HG03039 (cell line): ENCODE data around the gene RARG.
"Not testable (repeated sequence)": the region's sequence is repeated elsewhere in the genome, so short reads cannot be mapped to it uniquely, and the experiment has no call there.

Experiments
- ATAC-seq: cut with Tn5 transposase; IDR thresholded peaks from one replicate; pipeline ENCODE4 v1.9.1; 2021; ENCODE audit warnings: mild to moderate bottlenecking, moderate library complexity; ENCODE audit not compliant: unreplicated experiment

The RARG gene

DNA sequence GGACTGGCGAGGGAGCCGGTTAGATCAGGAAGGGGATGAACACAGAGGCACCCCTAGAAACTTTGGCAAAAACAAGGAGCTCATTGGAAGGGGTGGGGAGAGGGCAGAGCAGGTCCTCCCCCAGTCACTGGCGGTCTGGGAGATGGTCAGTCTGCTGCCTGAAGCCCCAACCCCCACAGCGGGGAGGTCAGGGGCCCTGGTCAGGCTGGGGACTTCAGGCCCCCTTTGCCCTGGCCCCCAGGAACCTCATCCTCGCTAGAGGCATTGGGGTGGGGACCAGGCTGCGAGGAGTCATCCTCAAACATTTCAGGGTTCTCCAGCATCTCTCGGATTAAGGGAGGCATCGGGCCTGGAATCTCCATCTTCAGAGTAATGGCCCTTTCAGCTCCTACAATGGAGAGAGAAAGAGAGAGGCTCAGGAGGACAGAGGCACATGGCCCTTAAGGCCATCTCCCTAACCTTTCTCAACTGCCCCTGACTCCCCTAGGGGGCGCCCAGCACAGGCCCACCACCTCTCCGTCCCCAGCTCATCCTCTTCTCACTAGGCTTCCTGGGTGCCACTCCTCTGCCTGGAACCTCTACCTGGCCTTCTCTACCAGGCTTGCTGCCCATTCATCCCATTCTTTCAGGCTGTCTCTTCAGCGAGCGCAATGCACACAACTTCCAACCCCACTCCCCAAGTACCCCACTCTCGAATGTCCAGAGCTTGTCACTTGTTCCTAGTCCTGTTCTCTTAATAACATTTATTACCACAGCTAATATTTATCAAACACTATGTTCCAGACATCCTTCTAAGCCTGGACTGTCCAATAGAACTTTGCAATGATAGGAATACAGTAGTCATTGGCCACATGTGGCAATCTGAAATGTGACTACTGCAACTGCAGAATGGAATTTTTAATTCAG lies 20.3 kb downstream of the RARG start:
- no peak for ATAC-seq

DNA sequence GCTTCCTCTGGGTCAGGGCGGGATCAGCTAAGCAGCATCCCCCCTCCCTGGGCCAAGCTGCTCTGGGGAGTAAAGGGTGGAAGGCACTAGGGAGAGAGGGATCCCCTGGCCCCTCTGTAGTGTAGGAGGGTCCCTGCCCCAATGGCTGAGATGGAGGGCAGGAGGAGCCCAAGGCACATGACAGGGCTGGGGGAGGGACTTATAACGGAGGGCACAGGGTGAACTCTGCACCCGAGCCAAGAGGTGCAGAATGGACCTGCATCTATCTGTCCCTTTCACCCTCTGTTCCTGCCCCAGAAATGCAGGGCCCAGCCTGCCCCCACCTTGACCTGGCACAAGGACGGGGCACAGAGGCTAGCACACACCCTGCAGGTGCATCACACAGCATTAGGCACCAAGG lies 21.2 kb downstream of the RARG start:
- no peak for ATAC-seq

DNA sequence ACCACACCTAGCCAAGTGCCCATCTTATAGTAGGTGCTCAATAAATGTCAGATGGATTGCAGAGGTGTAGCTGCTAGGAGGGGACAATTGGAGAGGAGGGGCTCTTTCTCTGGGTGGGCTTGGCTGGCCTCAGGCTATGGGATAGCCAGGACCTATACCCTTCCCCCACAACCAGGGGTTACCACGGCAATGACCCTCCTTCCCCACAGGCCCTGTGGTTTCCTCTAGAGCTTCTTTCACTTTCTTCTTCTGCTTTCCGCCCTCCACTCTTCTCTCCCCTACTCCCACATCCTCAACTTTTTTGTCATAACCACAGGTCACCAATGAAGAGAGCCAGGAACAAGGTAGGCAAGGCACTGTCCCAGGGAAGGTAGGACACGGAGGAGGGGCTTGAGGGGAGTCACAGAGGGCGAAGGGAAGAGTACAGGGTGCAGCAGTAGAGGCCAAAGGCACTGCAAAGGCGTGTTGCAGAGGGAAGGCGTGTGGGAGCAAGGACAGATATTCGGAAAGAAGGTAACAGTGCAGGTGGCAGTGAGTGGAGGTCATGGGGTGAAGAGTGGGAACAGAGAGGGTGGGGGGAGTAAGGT lies 23.0 kb downstream of the RARG start:
- no peak for ATAC-seq

DNA sequence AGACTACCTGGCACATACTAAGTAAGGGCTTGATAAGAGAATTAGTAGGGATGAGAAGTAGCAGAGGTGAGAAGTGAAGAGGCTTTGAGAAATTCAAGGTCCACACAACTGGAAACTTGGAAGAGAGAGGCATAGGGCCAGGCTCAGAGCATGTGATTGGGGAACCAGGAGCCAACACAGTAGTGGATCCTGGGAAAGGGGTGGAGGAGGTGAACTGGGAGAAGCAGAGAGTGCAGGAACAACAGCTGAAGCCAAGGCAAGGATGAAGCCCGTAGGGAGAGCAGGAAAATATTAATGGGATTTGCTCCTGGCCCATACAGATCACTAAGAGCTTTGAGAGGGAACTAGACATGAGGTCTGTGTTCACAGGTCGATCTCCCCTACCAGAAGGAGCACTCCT lies 23.6 kb downstream of the RARG start:
- ATAC-seq, result no peak

DNA sequence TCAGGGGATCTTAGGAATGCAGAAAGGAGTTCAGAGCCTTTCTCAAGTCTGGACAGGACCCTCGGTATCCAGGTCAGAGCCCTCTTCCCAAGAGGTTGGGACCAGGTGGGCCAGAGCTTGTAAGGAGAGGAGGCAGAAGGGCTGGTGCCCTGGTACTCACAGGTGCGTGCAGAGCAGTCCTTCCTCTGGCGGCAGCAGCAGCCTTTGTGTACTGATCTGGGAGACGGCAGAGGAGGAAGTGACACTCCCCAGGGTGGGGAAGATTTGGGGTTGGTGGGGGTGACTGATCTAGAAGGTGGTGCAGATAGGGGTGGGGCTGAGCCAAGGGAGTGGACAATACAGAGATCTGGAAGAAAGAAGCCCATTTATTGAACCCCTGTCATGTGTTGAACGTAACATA lies 25.0 kb downstream of the RARG start, which contains the start of gene ITGB7:
Gene ITGB7, minus strand, starts transcription at position 210 of the 400 bp plus-strand sequence. CDS start 6,808 bp downstream, outside the sequence.
- ATAC-seq, result peak; percentile 44

DNA sequence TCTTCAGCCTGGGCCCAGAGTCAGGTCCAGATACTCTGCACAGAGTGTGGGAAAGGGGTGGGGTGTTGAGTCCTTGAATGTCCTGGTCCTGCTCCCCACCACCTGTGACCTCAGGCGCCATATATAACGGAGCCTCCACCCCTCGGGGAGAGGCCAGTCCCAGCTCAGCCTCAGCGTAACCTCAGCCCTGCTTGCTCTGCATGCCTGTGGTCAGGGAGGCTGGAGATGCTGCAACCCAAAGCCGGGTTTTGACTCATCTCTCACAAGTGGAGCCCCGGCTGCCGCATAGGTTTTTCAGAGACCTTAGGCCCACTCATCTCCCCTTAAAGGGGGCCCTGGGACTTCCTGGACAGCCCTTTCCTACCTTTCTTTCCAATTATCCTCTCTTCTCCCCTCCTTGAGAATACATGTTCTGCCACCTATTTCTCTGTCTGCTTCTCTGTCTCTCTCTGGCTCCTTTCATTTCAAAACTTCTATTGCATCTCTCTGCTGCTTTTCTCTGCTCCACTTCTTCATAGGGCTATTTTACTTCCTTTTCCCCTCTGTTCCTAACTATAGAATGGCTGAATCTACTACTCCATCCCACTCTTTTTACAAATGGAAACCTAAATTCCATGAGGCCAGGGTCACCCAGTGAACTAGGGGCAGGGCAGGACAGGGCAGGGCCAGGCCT lies 26.1 kb downstream of the RARG start:
- peak; percentile 52 for ATAC-seq

DNA sequence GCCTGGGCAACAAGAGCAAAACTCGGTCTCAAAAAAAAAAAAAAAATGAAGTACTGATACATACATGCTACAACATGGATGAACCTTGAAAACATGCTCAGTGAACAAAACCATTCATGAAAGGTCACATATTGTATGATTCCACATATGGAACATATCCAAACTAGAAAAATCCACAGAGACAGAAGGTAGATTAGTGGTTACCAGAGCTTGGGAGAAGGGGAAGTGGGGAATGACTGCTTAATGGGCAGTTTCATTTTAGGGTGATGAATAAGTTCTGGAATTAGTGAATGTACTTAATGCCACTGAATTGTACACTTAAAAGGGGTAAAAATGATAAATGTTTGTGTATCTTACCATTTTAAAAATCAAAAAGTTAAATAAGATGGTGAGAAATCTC lies 27.7 kb downstream of the RARG start:
- no peak for ATAC-seq

DNA sequence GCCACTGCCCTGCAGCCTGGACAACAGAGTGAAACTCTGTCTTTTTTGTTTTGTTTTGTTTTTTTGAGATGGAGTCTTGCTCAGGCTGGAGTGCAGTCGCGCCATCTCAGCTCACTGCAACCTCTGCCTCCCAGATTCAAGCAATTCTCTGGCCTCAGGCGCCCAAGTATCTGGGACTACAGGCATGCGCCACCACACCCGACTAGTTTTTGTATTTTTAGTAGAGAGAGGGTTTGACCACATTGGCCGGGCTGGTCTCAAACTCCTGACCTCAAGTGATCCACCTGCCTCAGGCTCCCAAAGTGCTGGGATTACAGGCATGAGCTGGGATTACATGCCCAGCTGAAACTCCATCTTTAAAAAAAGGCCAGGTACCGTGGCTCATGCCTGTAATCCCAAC lies 29.7 kb downstream of the RARG start:
- not testable (repeated sequence) for ATAC-seq

DNA sequence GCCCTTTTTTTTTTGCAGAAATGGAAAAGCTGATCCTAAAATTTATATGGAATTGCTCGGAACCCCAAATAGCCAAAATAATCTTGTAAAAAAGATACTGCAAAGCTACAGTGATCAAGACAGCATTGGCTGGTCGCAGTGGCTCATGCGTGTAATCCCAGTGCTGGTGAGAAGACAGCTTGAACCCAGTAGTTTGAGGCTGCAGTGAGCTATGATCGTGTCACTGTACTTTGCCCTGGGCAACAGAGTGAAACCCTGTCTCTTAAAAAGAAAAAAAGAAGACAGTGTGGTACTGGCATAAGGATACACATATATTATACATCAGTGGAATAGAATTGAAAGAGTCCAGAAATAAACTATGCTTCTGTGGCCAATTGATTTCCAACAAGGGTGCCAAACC lies 30.4 kb downstream of the RARG start:
- ATAC-seq, result no peak

DNA sequence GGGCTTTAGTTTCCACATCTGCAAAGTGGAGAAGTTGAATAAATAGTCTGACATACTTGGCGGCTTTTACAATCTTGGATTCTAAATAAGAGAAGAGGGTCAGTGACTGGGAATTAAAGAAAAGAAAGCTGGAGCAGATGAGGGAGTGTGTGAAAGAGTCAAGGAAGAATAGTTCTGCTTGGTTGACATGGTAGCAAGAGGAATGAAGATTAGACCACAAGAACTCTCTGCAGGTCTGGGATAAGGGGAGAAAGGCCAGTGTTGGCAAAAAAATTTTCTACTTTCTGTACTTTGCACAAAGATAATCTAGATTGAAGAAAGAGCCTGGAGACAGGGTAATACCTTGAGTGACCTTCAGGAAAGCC lies 30.9 kb downstream of the RARG start:
- ATAC-seq, result no peak

DNA sequence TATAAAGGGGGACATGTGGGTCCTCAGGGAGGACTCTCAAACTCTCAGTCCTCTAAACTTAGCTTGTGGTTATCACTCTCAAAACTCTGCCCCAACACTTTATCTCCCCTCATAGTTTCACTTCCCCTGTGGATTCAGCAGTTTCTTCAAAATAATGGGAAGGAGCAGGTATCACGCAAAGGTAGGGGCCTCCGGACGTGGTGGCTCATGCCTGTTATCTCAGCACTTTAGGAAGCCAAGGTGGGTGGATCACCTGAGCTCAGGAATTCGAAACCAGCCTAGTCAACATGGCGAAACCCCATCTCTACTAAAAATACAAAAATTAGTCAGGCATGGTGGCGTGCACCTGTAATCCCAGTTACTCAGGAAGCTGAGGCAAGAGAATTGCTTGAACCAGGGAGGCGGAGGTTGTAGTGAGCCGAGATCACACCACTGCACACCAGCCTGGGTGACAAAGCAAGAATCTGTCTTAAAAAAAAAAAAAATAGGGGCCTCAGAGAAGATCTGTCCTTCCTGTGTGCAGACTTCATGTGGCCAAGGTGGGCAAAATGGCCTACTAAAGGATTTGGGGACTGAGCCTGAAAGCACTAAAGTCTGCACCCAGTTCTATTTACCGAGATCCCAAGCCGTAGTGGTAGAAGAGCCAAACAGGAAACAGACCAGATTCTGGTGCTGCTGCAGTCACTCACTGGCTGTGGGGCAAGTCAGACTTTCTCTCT lies 31.4 kb downstream of the RARG start:
- peak; percentile 37 for ATAC-seq

DNA sequence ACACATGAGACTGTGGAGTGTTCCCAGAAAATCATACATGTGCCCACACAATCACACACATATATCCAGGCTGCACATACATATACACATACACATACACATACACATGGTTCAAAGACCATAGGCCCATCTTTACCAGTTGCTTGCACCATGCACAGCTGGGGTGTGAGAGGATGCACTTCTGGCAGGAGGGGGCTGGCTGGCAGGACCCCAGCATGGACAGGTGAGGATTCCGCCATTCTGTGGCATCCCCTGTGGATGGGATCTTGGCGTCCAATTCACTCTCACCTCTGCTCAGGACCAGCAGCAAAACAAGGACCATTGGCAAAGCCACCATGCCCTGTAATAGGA lies 31.9 kb downstream of the RARG start:
- ATAC-seq, result peak; percentile 6

DNA sequence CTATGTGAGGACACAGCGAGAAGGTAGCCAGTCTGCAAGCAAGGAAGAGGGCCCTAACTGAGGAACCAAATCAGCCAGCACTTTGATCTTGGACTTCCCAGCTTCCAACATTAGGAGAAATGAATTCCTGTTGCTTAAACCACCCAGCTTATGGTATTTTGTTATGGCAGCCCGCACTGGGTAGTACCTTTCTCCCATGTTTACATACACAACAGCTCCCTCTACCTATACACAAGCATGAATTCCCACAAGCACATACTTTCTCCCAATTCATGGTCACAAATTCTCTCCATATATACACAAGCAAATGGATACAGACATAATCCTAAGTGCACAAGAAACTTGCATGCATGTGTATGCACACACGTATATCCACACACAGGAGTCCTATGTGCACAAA lies 32.3 kb downstream of the RARG start:
- no peak for ATAC-seq

DNA sequence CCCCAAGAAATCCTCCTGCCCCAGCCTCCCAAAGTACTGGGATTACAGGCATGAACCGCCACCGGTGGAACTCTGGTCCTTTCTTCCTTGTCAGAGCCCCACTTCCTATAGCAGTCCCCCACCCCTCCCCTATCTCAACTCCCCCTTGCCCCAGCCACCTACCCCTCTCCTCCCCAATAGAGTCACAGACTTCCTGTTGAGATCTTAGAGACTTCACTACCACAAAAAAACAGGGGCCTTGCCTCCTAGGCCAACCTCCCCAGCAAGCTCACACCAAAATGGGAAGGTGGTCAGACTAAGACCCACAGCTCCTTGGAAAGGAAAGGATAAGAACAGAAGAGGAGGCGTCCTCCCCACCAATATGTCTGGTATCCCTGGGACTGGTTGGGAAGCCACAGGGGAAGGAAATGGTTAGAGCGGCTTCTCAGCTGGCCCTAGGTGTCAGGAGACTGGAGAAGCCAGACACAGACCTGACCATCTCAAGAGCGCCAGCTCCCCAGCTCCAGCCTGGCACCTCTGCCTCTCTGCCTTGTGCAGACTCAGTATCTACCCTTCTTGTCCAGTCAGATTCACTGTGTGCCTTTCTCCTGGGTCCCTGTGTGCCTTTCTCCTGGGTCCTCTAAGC lies 33.4 kb downstream of the RARG start:
- no peak for ATAC-seq

DNA sequence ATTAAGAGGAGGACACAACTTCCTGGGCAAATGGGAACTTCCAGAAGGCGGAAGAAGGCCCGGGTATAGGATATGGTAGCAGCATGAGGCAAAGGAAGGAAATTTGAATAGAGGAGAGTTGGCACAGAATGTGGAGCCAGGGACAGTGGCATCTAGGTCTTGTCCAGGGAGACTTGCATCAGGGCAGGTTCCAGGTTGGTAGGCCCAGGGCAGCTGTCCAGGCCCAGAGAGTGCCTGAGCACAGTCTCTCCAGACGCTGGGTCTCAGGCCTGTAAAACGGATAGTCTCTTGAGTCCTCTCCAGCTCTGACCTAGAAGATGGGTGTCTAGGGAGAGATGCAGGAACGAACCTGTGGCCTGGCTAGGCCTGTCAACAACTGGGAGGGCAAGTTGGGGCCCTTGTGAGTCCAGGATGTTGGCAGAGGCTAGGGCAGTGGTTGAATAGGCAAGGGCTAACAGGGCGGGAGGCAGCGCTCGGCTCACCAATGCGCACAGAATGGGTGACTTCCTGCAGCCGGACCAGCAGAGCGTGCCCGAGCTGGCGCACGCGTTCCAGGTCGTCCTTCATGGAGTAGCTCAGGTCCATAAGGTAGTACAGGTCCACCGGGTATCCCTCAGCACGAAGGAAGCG lies 34.9 kb downstream of the RARG start:
- no peak for ATAC-seq

DNA sequence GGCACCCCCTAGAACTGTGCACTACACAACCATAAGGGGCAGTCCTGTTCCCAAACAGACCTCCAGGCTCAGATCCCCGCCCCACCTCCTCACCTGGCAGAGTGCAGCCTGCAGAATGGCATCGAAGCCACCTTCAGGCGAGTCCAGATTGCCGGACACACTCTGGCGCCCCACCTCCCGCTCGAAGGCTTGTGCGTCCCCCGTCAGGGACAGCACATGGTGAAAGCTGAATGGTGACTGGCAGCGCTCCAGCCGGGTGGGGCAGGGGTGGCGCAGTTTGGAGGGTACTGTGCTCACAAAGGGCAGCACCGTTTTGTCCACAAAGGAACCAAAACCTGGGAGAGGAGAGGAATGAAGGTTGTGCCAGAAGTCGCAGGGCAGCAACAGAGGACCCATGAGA lies 35.5 kb downstream of the RARG start:
- ATAC-seq, result no peak

DNA sequence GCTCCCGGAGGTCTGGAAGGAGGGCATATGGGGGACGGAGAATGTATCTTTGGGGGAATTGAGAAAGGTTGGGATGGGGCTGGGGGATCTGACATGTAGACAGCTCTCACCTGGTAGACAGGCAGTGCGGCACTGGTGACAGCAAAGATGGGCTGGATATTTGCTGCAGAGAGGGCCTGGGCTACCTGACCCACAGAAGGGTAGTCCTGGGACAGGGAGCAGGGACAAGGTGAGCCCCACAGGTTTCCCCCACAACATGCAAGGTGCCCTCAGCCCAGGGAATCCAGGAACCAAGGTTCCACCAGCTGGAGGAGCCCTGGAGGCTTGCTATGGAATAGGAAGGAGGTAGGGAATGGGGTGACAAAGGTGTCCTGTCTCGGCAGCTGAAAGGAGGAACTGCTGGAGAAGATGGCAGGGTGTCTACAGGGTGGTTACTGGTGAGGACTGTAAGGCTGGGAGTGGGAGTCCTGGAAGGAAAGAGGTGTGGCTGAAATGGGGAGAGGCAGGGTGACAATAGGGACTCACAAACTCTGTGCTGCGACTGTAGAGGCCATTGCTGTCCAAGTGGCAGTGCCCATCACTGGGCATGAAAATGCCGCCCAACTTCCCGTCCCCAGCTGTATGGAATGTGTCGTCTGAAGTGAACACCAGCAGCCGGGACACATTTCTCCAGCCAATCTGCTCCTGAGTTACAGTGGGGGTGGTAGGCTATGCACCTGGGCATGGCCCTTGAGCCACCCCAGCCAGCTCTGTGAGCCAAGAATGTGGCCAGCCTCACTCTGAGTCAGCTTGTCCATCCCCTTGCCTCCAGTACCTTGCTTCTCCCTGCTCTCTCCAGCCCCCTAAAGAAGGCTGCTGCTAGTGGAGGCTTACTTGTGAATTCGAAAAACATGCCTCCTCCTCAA lies 36.2 kb downstream of the RARG start:
- no peak for ATAC-seq

DNA sequence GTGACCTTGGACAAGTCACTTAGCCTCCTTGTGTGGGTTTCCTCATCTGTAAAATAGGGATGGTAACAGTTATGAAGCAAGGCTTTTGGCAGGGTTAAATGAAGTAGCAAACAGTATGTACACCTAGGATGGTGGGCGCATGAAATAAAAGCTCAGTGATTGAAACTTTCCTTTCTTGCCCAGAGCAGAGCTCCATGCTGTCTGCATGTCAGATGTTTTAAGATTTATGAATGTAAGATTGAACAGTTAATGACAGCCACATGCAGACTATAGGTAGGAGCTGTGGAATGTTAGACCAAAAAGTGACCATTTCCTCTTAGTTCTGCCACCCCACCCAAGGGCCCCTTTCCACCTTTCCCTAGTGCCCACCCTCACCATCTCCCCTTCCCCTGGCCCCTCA lies 37.0 kb downstream of the RARG start:
- ATAC-seq, result no peak

DNA sequence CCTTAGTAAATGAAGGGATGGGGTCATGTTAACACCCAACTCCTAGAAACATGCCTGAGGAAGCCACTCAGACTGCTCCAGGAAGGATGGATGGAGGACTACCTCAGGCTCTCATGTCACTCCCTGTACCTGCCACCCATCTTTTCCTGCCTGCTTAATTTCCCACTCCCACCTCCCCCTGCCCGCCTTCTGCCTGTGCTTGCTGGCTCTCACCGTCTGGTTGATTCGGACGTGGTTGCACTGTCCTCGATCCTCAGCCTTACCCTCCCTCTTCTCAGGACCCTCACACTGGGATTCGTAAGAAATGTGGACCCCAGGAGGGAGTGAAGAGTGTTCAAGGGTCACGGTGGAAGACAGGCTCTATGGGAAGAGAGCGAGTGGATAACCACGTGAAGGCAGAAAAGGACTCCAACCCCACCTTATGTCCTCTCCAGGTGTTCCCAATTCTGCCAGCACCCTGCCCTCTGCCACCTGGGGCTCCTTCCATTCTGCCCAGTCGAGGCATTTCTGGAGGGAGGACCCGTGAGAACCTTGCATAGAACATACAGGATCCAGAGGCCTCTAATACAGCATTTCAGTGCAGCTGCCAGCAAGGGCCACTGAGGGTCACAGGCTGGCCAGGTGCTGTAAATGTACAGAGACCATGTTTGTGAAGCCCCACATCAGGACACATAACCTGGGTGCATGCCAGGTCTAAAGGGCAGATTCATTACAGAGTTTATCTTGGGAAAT lies 37.9 kb downstream of the RARG start:
- ATAC-seq, result no peak
